ENCODE results near the gene HOXD13. TPM values are rescaled to one million over a fixed set of nuclear protein-coding genes. Genes with fewer than 3 reads are reported as not detected.
A peak's percentile ranks its signal among the peaks of the same experiment; 100 is the strongest.

Gene HOXD13
- total and polyA plus RNA-seq, 2 donors (not counting 3 experiments of a cell fraction or from before 2014, with no cell fraction given), result not detected

DNA sequence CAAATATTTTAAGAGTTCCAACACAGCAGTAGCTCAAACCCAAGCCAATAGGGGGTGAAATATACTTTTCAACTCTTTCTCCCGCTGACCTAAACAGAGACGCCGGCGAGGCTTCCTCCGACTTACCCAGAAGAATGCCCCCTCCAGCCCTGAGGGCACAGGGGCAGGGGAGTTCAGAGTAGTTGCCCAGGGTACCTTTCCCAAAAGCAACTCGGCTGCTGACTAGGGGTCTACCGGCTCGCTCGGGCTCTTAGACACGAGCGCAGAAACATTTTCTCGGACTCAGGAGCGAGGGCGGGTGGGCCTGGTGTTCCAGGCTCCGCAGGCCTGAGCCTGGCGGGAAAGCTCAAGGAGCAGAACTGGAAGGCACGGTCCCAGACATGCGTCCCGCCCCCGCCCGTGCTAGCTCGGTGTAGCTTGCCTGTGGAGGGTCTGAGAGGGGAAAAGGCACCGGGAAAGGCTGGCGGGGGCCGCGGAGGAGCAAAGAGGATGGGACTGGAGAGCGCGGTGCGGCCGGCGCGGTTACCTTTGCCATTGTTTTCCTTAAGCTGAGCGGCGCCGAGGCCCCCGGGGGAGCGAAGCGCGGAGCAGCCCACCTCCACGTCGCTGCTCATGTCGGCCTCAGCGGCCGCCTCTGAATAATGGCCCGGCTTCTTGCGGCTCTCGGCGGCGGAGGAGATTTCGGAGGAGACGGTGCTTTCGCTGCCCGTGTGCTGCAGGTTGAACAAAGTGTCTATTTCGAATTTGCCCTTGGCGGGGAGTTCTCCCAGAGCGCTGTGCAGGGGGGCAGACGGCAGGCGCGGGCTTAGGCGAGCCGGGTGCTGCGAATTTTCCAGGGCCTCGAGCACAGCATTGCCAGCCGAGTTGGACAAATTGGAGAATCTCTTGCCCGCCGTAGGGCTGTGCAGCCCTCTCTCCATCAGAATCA is 9.4 kb upstream of the HOXD13 start:
- Histone ChIP-seq H3K27me3 (ENCODE audit: control insufficient read depth in 2 of 2, insufficient read depth in 2 of 2, low read length in 2 of 2) (peaks cover 92 to 97% of the 10 kb centered on the region in 2 experiments), H3K9me3 (replicated peaks; ENCODE audit: control insufficient read depth, insufficient read depth, low read length) (no peaks in the 10 kb centered on the region), H3K4me3 (replicated peaks in 1 of 3; ENCODE audit: insufficient read depth in 1 of 3, low read depth in 1 of 3, low read length in 3 of 3) (no peak overlapping the region), H3K9me1 (replicated peaks; ENCODE audit: control insufficient read depth, extremely low read depth, insufficient read depth, low read length) (no peaks in the 10 kb centered on the region), H3K9ac (replicated peaks; ENCODE audit: extremely low read depth, insufficient read depth, low read length) (no peak overlapping the region), H3K4me2 (ENCODE audit: insufficient read depth, low read length) (no peak overlapping the region), H4K20me1 (replicated peaks; ENCODE audit: control insufficient read depth, extremely low read depth, insufficient read depth, low read length) (no peaks in the 10 kb centered on the region), H2AFZ (ENCODE audit: low read depth, low read length) (no peak overlapping the region), H3K4me1 (ENCODE audit: control insufficient read depth, extremely low read depth, insufficient read depth, low read length) (no peaks in the 10 kb centered on the region), H3K79me2 (ENCODE audit: control insufficient read depth, insufficient read depth, low read length) (no peaks in the 10 kb centered on the region), H3K36me3 (ENCODE audit: control insufficient read depth in 2 of 2, extremely low read depth in 1 of 2, insufficient read depth in 2 of 2, low read length in 2 of 2) (no peaks in the 10 kb centered on the region), H3K27ac (ENCODE audit: insufficient read depth, low read depth, low read length) (no peak overlapping the region)
- intact Hi-C loops (cut with micrococcal nuclease) (no loop called here), dilution Hi-C loops (cut with MboI; ENCODE audit: extremely low pct_ligation_motif_present, low sequenced_read_pairs) (no loop called here)
- DNase-seq (ENCODE audit: low read depth, low spot score) (no peak), FAIRE-seq (no peak)
- ChIA-PET POLR2A (interaction anchor here (0.6 kb wide), 1 partner anchor 751 kb away, joined by 3 read pairs; no protein-coding TSS in a partner anchor), CTCF (interaction anchor here (1.0 to 1.4 kb wide), 2 partner anchors 13 to 15 kb away, joined by 3 to 6 read pairs; no protein-coding TSS in a partner anchor)
- BruUV-seq (replicated peaks), result no TSS peak
- TF ChIP-seq GATA2 (IDR thresholded peaks at IDR 0.05; ENCODE audit: insufficient read depth, insufficient read length, low read depth, low read length), result no peak
- TF ChIP-seq EZH2 (IDR thresholded peaks at IDR 0.05; ENCODE audit: borderline replicate concordance, low read depth, low read length, severe bottlenecking), result peak; percentile 98

DNA sequence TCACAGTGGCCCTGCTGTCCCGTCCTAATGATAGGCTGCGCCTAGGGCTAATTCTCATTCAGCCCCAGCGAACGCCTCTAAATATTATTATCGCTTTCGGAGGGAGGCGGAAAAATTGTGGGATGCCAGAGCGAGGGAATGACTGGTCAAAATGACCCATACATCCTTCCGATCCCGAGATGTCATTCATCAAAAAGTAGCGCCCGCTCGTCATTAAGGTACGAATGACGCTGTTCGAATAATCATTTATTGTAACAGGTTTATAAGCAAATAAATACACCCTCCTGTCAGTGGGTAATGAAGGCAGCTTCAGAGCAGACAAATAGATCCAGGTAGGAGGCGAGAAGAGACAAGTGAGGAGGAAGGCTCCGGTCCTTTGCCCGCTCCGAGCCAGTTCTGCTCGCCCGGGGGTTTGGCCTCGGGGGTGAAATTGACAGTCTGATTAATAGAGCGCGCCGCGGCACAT is 8.7 kb upstream of the HOXD13 start, which contains the start of gene EVX2:
Gene EVX2 (minus strand): TSS at position 167 of the 466 bp plus-strand sequence. CDS start 186 bp downstream, outside the sequence.
- H3K9ac ChIP-seq (replicated peaks; ENCODE audit: extremely low read depth, insufficient read depth, low read length), result no peak within 1 kb of the TSS
- no peak within 1 kb of the TSS for H3K27ac ChIP-seq (ENCODE audit: insufficient read depth, low read depth, low read length)
- H3K9me3 ChIP-seq (replicated peaks; ENCODE audit: control insufficient read depth, insufficient read depth, low read length), result no peaks in the 10 kb centered on the region
- no peak for FAIRE-seq
- no peak within 1 kb of the TSS for H3K4me3 ChIP-seq (replicated peaks in 1 of 3; ENCODE audit: insufficient read depth in 1 of 3, low read depth in 1 of 3, low read length in 3 of 3)
- DNase-seq (ENCODE audit: low read depth, low spot score), result no peak
- no peaks in the 10 kb centered on the region for H3K4me1 ChIP-seq (ENCODE audit: control insufficient read depth, extremely low read depth, insufficient read depth, low read length)
- no peak within 1 kb of the TSS for H2AFZ ChIP-seq (ENCODE audit: low read depth, low read length)
- intact Hi-C loops (cut with micrococcal nuclease), result no loop called here
- no peaks in the 10 kb centered on the region for H3K79me2 ChIP-seq (ENCODE audit: control insufficient read depth, insufficient read depth, low read length)
- no peaks in the 10 kb centered on the region for H4K20me1 ChIP-seq (replicated peaks; ENCODE audit: control insufficient read depth, extremely low read depth, insufficient read depth, low read length)
- no peaks in the 10 kb centered on the region for H3K36me3 ChIP-seq (ENCODE audit: control insufficient read depth in 2 of 2, extremely low read depth in 1 of 2, insufficient read depth in 2 of 2, low read length in 2 of 2)
- H3K4me2 ChIP-seq (ENCODE audit: insufficient read depth, low read length), result no peak within 1 kb of the TSS
- ChIA-PET POLR2A (no interaction called here), CTCF (interaction anchor here (6.1 kb wide), 1 partner anchor 395 kb away, joined by 102 read pairs; no protein-coding TSS in a partner anchor)
- dilution Hi-C loops (cut with MboI; ENCODE audit: extremely low pct_ligation_motif_present, low sequenced_read_pairs), result no loop called here
- no TSS peak for BruUV-seq (replicated peaks)
- no peak for TF ChIP-seq GATA2 (IDR thresholded peaks at IDR 0.05; ENCODE audit: insufficient read depth, insufficient read length, low read depth, low read length)
- peaks cover 90 to 97% of the 10 kb centered on the region in 2 experiments for H3K27me3 ChIP-seq (ENCODE audit: control insufficient read depth in 2 of 2, insufficient read depth in 2 of 2, low read length in 2 of 2)
- no peaks in the 10 kb centered on the region for H3K9me1 ChIP-seq (replicated peaks; ENCODE audit: control insufficient read depth, extremely low read depth, insufficient read depth, low read length)
